Measurements from ENCODE around the gene EMP2. TPM values are rescaled to one million over a fixed set of nuclear protein-coding genes. Genes with fewer than 3 reads are reported as not detected.

The EMP2 gene
- total RNA-seq, 1 experiment from 2014 or later = 14.4 TPM

- Histone ChIP-seq H2AFZ (ENCODE audit: low read length) (no peak overlapping the region), H2BK15ac (ENCODE audit: low read depth, low read length) (no peak overlapping the region), H3K79me2 (ENCODE audit: insufficient read depth, low read length) (no peaks in the 10 kb centered on the region), H3K4me1 (ENCODE audit: insufficient read depth, low read length) (no peaks in the 10 kb centered on the region), H3K14ac (ENCODE audit: insufficient read depth, low read length) (no peak overlapping the region), H2BK12ac (ENCODE audit: insufficient read length, low read depth, low read length) (no peak overlapping the region), H3K4me2 (ENCODE audit: insufficient read depth, insufficient read length, low read length) (no peak overlapping the region), H4K8ac (replicated peaks; ENCODE audit: insufficient read length, low read depth, low read length) (no peak overlapping the region), H2BK5ac (ENCODE audit: insufficient read length, low read length) (no peak overlapping the region), H2AK5ac (ENCODE audit: insufficient read length, low read length) (no peak overlapping the region), H3K23ac (ENCODE audit: insufficient read length, low read depth, low read length) (no peak overlapping the region), H3K56ac (ENCODE audit: insufficient read length, low read depth, low read length) (no peak overlapping the region), H3K27ac (ENCODE audit: insufficient read length, low read depth, low read length) (no peak overlapping the region), H3K79me1 (ENCODE audit: insufficient read depth, low read depth, low read length, poor library complexity, severe bottlenecking) (no peaks in the 10 kb centered on the region), H4K91ac (ENCODE audit: insufficient read length, low read depth, low read length) (no peak overlapping the region), H3K23me2 (ENCODE audit: insufficient read length, low read depth, low read length, poor library complexity, severe bottlenecking) (no peaks in the 10 kb centered on the region), H3K9me3 (ENCODE audit: control insufficient read depth, low read depth, low read length) (peaks cover 3% of the 10 kb centered on the region), H3K9ac (ENCODE audit: extremely low read depth, insufficient read length, low read length) (no peak overlapping the region), H4K5ac (ENCODE audit: insufficient read length, low read depth, low read length) (no peak overlapping the region), H3K18ac (ENCODE audit: insufficient read length, low read depth, low read length) (no peak overlapping the region), H2BK20ac (ENCODE audit: low read depth, low read length, poor library complexity, severe bottlenecking) (no peak overlapping the region), H2BK120ac (ENCODE audit: low read depth, low read length, poor library complexity, severe bottlenecking) (no peak overlapping the region), H3T11ph (ENCODE audit: low read length) (no peak overlapping the region), H3K27me3 (ENCODE audit: insufficient read depth, low read length) (no peaks in the 10 kb centered on the region; the same call in 1 of the 2 replicates), H4K20me1 (ENCODE audit: control insufficient read depth, insufficient read depth, insufficient read length) (no peaks in the 10 kb centered on the region), H3K4ac (ENCODE audit: low read depth, low read length) (no peak overlapping the region)
- Mint-ChIP-seq H3K9me3 (peaks cover 7 to 8% of the 10 kb centered on the region in 2 experiments), H3K27ac (peak overlapping the region in 2 of 3 experiments; percentile 9 to 17; a peak in 3 of 7 replicates), H3K4me1 (no peaks in the 10 kb centered on the region), H3K36me3 (ENCODE audit: insufficient read depth in 1 of 3, low read depth in 3 of 3) (peaks cover 11 to 27% (median 24%) of the 10 kb centered on the region in 3 experiments; a peak in 6 of 7 replicates), H3K4me3 (no peak overlapping the region), H3K27me3 (ENCODE audit: low read depth) (no peaks in the 10 kb centered on the region)
- no peak for DNase-seq
- WGBS (ENCODE audit: extremely low coverage, insufficient read length, low lambda C conversion rate) = no CpG with 5 or more reads among the region's 16 CpGs
- TF ChIP-seq CTCF (conservative IDR thresholded peaks at IDR 0.05) = no peak
Measured at GRCh38 chr16:10543231-10543977, 37.0 kb downstream of the EMP2 start.

Measured in H9 (cell line).